GM19025 (cell line): ENCODE results near the gene BOD1L1.

Experiments
- ATAC-seq: cut with Tn5 transposase; IDR thresholded peaks from one replicate; pipeline ENCODE4 v1.9.1; 2021; ENCODE audit warnings: mild to moderate bottlenecking, low read depth, moderate library complexity; ENCODE audit not compliant: unreplicated experiment

BOD1L1 gene

GRCh38 chr4:13527192-13527980, 100.1 kb downstream of the BOD1L1 start:
- ATAC-seq, result no peak

GRCh38 chr4:13526658-13527057, 100.9 kb downstream of the BOD1L1 start:
- no peak for ATAC-seq

- ATAC-seq, result no peak
Observed at GRCh38 chr4:13525606-13526281, 101.8 kb downstream of the BOD1L1 start.

- ATAC-seq, result no peak
Observed at GRCh38 chr4:13524504-13525243, 102.9 kb downstream of the BOD1L1 start.

GRCh38 chr4:13523591-13524503, 103.7 kb downstream of the BOD1L1 start:
- no peak for ATAC-seq

- no peak for ATAC-seq
Observed at GRCh38 chr4:13523105-13523477, 104.4 kb downstream of the BOD1L1 start.

GRCh38 chr4:13522282-13523104, 105.0 kb downstream of the BOD1L1 start:
- ATAC-seq, result no peak

- ATAC-seq, result no peak
Observed at GRCh38 chr4:13521047-13521446, 106.5 kb downstream of the BOD1L1 start.
